ENCODE measurements around the gene CLK3. TPM values are rescaled to one million over a fixed set of nuclear protein-coding genes. Genes with fewer than 3 reads are reported as not detected.
"Not testable (repeated sequence)": the region's sequence is repeated elsewhere in the genome, so short reads cannot be mapped to it uniquely, and the experiment has no call there.

The CLK3 gene
- total RNA-seq, 1 donor from 2014 or later, result 83.0 TPM

DNA sequence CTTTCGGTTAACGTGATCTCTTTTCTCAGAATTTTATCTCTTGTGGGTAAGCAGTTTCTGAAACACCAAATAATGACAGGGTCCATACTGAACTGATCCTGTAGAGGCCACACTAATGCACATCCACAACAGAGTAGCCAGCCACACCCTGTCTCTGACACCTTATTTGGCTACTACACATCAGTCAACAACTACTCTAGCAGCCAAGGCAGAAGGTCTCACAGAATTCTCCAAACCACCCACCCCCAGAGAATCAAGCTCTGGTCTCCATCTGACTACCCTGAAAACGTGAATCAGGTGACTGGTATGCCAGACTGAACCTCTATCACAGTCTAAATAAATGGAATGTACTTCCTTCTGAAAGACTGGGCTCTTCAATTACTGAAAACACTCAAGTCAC is 42.2 kb downstream of the CLK3 start:
- no peaks in the 10 kb centered on the region for H3K9me3 Mint-ChIP-seq
- no peak overlapping the region for H3K4me3 Mint-ChIP-seq
- H3K4me1 Mint-ChIP-seq, result peaks cover 14% of the 10 kb centered on the region
- no peaks in the 10 kb centered on the region for H3K27me3 Mint-ChIP-seq (ENCODE audit: low read depth)
- H3K36me3 Mint-ChIP-seq, result peaks cover 8% of the 10 kb centered on the region
- no peak for DNase-seq (ENCODE audit: low spot score in 2 of 2, unreplicated experiment in 2 of 2)
- TF ChIP-seq, protein P1, sequence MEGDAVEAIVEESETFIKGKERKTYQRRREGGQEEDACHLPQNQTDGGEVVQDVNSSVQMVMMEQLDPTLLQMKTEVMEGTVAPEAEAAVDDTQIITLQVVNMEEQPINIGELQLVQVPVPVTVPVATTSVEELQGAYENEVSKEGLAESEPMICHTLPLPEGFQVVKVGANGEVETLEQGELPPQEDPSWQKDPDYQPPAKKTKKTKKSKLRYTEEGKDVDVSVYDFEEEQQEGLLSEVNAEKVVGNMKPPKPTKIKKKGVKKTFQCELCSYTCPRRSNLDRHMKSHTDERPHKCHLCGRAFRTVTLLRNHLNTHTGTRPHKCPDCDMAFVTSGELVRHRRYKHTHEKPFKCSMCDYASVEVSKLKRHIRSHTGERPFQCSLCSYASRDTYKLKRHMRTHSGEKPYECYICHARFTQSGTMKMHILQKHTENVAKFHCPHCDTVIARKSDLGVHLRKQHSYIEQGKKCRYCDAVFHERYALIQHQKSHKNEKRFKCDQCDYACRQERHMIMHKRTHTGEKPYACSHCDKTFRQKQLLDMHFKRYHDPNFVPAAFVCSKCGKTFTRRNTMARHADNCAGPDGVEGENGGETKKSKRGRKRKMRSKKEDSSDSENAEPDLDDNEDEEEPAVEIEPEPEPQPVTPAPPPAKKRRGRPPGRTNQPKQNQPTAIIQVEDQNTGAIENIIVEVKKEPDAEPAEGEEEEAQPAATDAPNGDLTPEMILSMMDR (IDR thresholded peaks at IDR 0.05; ENCODE audit: unreplicated experiment), result no peak
- no peak overlapping the region for H3K27ac Mint-ChIP-seq

DNA sequence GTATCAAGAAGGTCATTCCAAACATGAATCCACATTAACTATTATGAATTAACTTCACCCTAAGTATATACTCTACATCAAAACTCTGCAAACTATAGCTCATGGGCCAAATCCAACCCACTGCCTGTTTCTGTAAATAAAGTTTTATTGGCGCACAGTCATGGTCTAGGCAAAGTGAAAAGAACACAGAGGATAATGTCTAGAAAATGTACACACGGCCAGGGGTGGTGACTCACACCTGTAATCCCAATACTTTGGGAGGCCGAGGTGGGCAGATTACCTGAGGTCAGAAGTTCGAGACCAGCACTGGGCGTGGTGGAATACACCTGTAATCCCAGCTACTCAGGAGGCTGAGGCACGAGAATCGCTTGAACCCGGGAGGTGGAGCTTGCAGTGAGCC is 45.6 kb downstream of the CLK3 start:
- not testable (repeated sequence) for H3K27me3 Mint-ChIP-seq (ENCODE audit: low read depth); H3K4me3 Mint-ChIP-seq; H3K36me3 Mint-ChIP-seq

DNA sequence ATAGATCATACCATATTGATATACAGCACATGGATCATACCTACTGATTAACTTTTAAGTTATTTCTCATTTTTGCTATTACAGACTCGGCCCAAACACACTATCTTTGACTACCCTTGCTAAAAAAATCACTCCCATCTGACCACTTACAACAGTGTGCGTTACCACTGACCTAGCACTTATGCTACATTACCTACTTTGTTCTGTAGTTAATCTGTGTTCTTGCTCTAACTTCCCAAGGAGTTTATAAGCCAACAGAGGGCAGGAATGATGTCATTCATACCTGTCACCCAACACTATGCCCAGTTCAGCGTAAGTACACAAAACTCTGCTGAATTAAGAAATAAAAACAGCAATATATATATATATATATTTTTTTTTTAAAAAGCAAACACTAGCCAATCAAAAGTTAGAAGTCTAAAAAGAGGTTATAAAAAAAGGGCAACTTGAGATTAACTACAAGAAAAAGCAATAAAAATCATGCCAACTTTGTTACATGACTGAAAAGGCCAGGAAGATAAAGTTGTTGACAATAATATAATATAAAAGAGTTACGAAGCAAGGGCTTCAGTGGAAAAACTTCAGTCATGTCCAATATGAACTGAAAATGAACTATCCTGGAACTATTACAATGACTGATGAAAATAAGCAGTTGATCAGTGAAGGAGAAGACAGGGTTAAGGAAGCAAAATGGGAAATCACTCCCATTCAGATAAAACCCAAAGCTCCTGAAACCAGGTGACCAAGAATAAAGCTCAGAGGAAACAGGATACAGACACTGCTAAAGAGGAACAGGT is 46.6 kb downstream of the CLK3 start:
- no peak overlapping the region for H3K27ac Mint-ChIP-seq
- TF ChIP-seq, protein P1 (IDR thresholded peaks at IDR 0.05; ENCODE audit: unreplicated experiment), result no peak

More for the DNA sequence above, 45.6 kb downstream of the CLK3 start:
- H3K4me1 Mint-ChIP-seq; H3K9me3 Mint-ChIP-seq; H3K27ac Mint-ChIP-seq; DNase-seq (ENCODE audit: low spot score in 2 of 2, unreplicated experiment in 2 of 2): not testable (repeated sequence)

DNA sequence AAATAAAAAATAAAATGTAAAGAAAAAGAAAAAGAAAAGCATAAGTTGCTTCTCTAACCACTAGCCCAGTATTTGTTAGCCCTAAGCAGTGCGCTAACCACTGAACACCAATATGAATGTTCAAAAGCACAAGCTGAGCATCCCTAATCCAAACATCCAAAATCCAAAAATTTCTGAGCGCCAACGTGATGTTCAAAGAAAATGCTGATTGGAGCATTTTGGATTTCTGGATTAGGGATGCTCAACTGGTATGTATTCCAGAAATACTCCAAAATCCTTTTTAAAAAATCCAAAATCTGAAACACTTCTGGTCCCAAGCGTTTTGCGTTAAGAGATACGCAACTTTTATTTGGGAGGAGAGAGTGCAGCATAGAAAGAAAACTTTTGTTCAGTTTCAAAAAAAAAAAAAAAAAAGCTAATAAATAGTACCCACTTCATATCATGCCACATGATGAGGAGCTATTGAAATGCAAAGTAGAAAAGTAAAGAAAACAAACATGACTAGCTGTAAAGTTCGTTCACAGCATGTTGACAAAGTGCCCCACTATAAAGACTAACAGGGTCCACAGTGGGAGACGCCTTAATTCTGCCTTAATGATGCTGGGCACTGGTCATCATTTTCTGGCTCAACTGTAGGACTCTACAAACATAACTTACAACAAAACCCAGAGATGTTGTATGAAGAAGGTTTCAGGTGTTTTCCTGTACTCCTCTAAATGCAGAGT is 47.8 kb downstream of the CLK3 start:
- H3K27me3 Mint-ChIP-seq (ENCODE audit: low read depth), result no peaks in the 10 kb centered on the region
- H3K4me3 Mint-ChIP-seq, result no peak overlapping the region
- peaks cover 8% of the 10 kb centered on the region for H3K36me3 Mint-ChIP-seq
- H3K4me1 Mint-ChIP-seq, result no peaks in the 10 kb centered on the region
- H3K9me3 Mint-ChIP-seq, result no peaks in the 10 kb centered on the region
- DNase-seq (ENCODE audit: low spot score in 2 of 2, unreplicated experiment in 2 of 2), result no peak
- H3K27ac Mint-ChIP-seq, result no peak overlapping the region
- TF ChIP-seq, protein P1 (IDR thresholded peaks at IDR 0.05; ENCODE audit: unreplicated experiment), result no peak

More for the DNA sequence above, 46.6 kb downstream of the CLK3 start:
- Mint-ChIP-seq H3K4me1 (no peaks in the 10 kb centered on the region), H3K36me3 (peaks cover 5% of the 10 kb centered on the region), H3K9me3 (no peaks in the 10 kb centered on the region), H3K4me3 (no peak overlapping the region), H3K27me3 (ENCODE audit: low read depth) (no peaks in the 10 kb centered on the region)
- DNase-seq (ENCODE audit: low spot score in 2 of 2, unreplicated experiment in 2 of 2), result no peak

DNA sequence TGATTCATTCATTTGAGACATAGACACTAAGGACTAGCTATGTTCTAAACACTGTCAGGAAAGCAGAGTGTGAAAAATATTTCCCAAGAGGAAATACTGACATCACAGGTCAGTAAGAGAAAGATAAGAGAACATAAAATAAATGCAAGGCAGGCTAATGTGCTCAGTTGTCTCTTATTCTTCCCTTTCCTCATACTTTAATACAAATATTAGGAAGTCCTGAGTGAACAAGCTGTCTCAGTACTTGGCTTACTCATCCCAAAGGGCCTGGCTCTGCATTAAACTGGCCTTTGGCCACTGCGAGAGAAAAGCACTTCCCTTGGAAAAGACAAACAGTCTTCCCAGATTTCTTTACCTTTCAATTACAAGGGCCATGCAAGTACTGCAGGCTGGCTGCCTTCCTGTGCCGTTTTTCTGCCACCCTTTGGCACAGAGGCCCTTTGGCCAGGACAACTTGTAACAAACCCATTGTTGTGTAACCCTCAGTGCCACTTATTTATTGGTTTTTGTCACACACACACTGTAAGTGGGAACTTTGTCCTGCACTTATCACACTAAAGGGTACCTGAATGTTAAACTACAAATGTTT is 48.5 kb downstream of the CLK3 start:
- H3K9me3 Mint-ChIP-seq, result no peaks in the 10 kb centered on the region
- no peaks in the 10 kb centered on the region for H3K27me3 Mint-ChIP-seq (ENCODE audit: low read depth)
- no peaks in the 10 kb centered on the region for H3K4me1 Mint-ChIP-seq
- no peak overlapping the region for H3K4me3 Mint-ChIP-seq
- no peak for DNase-seq (ENCODE audit: low spot score in 2 of 2, unreplicated experiment in 2 of 2)
- TF ChIP-seq, protein P1 (IDR thresholded peaks at IDR 0.05; ENCODE audit: unreplicated experiment), result no peak
- no peak overlapping the region for H3K27ac Mint-ChIP-seq
- peaks cover 9% of the 10 kb centered on the region for H3K36me3 Mint-ChIP-seq

DNA sequence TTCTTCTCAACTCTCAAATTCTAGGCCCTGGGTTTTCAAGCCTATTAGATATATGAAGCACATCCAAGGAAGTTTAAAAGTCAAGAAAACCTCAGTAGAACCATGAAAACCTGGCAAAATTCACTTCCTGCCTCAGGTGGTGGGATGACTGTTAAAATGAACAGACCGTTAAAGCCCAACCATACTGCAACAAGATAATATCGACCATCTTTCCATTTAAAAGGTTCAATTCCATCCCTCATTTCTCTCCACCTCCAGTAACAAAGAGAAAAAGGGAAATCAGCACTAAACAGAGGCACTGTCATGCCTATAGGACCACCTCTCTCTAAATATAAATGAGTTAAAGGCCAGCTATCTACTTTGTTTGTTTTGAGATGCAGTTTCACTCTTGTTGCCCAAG is 49.0 kb downstream of the CLK3 start:
- no peaks in the 10 kb centered on the region for H3K4me1 Mint-ChIP-seq
- H3K27ac Mint-ChIP-seq, result no peak overlapping the region
- TF ChIP-seq, protein P1 (IDR thresholded peaks at IDR 0.05; ENCODE audit: unreplicated experiment), result no peak
- no peak for DNase-seq (ENCODE audit: low spot score in 2 of 2, unreplicated experiment in 2 of 2)
- no peaks in the 10 kb centered on the region for H3K27me3 Mint-ChIP-seq (ENCODE audit: low read depth)
- H3K9me3 Mint-ChIP-seq, result no peaks in the 10 kb centered on the region
- no peak overlapping the region for H3K4me3 Mint-ChIP-seq
- peaks cover 9% of the 10 kb centered on the region for H3K36me3 Mint-ChIP-seq
